Central memory CD8-positive, alpha-beta T cell (primary cell): ENCODE results near the gene APOL4.

ENCODE experiments used
- ATAC-seq: fragments of 150-1000 bp; cut with Tn5 transposase; replicated peaks from 2 replicates; pipeline ENCODE4 v1.10.0; 2022; ENCODE audit warnings: mild to moderate bottlenecking, moderate FRiP score, moderate number of reproducible peaks; ENCODE audit not compliant: poor library complexity, severe bottlenecking; ENCODE audit errors: extremely low read depth
- DNase-seq, 2 donors: peaks; one replicate each; pipeline ENCODE4 v3.0.0; 2021; ENCODE audit warnings: low spot score in 2 of 2
- H3K27ac Mint-ChIP-seq: one replicate; pipeline ENCODE4 v1.8.0; 2022; ENCODE audit warnings: low read depth, mild to moderate bottlenecking, moderate library complexity, mixed read lengths
- H3K27me3 Mint-ChIP-seq: one replicate; pipeline ENCODE4 v1.8.0; 2022; ENCODE audit warnings: mixed read lengths
- H3K36me3 Mint-ChIP-seq: one replicate; pipeline ENCODE4 v1.8.0; 2022; ENCODE audit warnings: mild to moderate bottlenecking, moderate library complexity, mixed read lengths; ENCODE audit not compliant: insufficient read depth
- H3K4me1 Mint-ChIP-seq: one replicate; pipeline ENCODE4 v1.8.0; 2022; ENCODE audit warnings: mixed read lengths
- H3K4me3 Mint-ChIP-seq: one replicate; pipeline ENCODE4 v1.8.0; 2022; ENCODE audit warnings: mild to moderate bottlenecking, moderate library complexity, mixed read lengths
- H3K9me3 Mint-ChIP-seq: one replicate; pipeline ENCODE4 v1.8.0; 2022; ENCODE audit warnings: mixed read lengths

Gene APOL4

GRCh38 chr22:36184433-36185025 lies 17.1 kb downstream of the APOL4 start:
- H3K9me3 Mint-ChIP-seq = no peaks in the 10 kb centered on the region
- no peak for ATAC-seq
- H3K4me1 Mint-ChIP-seq = peaks cover 5% of the 10 kb centered on the region
- H3K4me3 Mint-ChIP-seq = no peak overlapping the region
- no peak for DNase-seq
- H3K36me3 Mint-ChIP-seq = no peaks in the 10 kb centered on the region
- peak overlapping the region; percentile 64 for H3K27ac Mint-ChIP-seq
- peaks cover 4% of the 10 kb centered on the region for H3K27me3 Mint-ChIP-seq

GRCh38 chr22:36183446-36183845 lies 18.2 kb downstream of the APOL4 start:
- Mint-ChIP-seq H3K27ac (no peak overlapping the region), H3K4me3 (no peak overlapping the region), H3K27me3 (no peaks in the 10 kb centered on the region), H3K4me1 (peaks cover 5% of the 10 kb centered on the region), H3K36me3 (no peaks in the 10 kb centered on the region), H3K9me3 (no peaks in the 10 kb centered on the region)
- DNase-seq = no peak
- ATAC-seq = no peak

DNA sequence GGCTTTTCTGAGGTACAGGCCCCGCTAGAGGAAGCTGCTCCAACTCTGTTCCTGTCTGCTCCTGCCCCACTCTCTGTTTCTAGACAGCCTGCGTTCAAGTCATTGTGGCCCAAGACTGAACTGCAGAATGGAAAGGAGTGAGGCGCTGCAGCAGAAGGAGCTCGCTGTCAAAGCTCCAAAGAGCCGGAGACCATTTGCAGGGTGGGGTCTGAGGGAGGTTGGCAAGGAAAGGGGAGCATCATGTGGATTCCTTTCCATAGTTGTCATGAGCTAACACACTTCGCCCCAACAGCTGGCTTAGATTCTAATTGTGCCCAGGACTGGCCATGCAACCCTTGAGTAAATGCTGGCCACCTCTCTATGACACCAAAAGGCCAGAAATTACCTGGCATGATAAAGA lies 18.8 kb downstream of the APOL4 start:
- Mint-ChIP-seq H3K9me3 (no peaks in the 10 kb centered on the region), H3K27ac (no peak overlapping the region), H3K36me3 (no peaks in the 10 kb centered on the region), H3K4me3 (no peak overlapping the region), H3K4me1 (peaks cover 5% of the 10 kb centered on the region), H3K27me3 (no peaks in the 10 kb centered on the region)
- ATAC-seq = no peak
- no peak for DNase-seq

DNA sequence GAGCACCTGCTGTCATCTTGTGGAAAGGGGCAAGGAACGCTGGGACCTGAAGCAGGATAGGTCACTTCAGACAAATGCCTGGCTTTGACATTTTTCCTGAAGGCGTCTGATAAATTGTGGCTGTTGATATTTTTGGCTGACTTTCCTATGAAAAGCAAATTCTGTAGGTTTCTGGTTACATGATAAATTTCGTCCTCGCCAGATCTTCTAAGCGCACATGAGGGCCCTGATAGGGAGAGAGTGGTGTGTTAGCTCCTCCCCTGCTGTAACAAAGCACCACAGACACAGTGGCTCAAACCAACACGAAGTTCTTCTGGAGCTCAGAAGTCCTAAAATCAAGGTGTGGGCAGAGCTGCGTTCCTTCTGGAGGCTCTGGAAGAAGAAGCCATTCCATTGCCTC lies 19.6 kb downstream of the APOL4 start:
- H3K27ac Mint-ChIP-seq = no peak overlapping the region

GRCh38 chr22:36180928-36181327 lies 20.7 kb downstream of the APOL4 start:
- no peak for ATAC-seq

More for the DNA sequence above, 19.6 kb downstream of the APOL4 start:
- peaks cover 5% of the 10 kb centered on the region for H3K4me1 Mint-ChIP-seq
- ATAC-seq (no peak), DNase-seq (no peak)
- no peak overlapping the region for H3K4me3 Mint-ChIP-seq
- no peaks in the 10 kb centered on the region for H3K27me3 Mint-ChIP-seq
- H3K9me3 Mint-ChIP-seq = no peaks in the 10 kb centered on the region
- H3K36me3 Mint-ChIP-seq = no peaks in the 10 kb centered on the region

DNA sequence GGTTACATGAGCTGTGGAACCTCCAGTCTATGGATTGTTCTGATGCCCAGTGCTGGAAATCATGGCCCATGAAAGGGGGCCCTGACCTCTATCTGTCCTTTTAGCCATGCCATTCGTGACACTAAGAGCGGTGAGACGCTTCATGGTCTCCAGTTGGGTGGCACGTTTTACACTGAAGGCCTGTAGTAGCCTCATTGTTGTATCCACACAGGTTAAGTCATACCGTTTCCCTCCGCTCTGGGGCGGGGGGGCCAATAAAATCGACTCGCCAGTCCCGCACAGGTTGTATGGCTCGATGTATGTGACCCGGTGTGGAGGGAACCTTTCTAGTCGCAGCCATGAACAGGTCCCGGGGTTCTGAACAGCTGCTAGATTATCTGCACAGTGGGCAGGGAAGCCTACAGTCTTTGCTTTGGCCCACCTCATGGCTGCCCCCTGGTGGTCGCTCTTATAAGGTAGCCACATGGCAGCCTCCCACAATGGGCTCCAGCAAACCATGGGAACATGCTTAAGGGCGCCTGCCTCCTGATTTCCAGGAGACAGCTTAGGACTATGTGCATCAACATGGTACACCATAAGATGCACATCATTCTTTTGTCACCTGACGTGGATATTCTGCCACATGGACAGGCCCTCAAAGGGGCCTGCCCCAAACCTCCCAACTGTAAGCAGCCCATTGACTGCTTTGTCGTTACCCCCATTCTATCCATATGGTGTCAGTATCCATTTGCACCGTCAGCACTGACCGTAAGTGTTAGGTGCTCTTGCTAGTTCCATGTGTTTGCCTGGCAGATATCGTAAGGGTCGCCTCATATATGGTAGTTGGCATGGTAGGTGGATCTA lies 21.4 kb downstream of the APOL4 start:
- Mint-ChIP-seq H3K4me3 (no peak overlapping the region), H3K9me3 (no peaks in the 10 kb centered on the region), H3K27me3 (no peaks in the 10 kb centered on the region), H3K4me1 (peaks cover 5% of the 10 kb centered on the region), H3K36me3 (no peaks in the 10 kb centered on the region), H3K27ac (no peak overlapping the region)
- DNase-seq (peak; percentile 75 to 86), ATAC-seq (peak; percentile 96)

More at GRCh38 chr22:36180928-36181327, 20.7 kb downstream of the APOL4 start:
- DNase-seq = no peak
- Mint-ChIP-seq H3K4me3 (no peak overlapping the region), H3K36me3 (no peaks in the 10 kb centered on the region), H3K4me1 (peaks cover 5% of the 10 kb centered on the region), H3K9me3 (no peaks in the 10 kb centered on the region), H3K27me3 (no peaks in the 10 kb centered on the region), H3K27ac (no peak overlapping the region)

GRCh38 chr22:36177160-36177559 lies 24.4 kb downstream of the APOL4 start:
- no peak for ATAC-seq
- Mint-ChIP-seq H3K9me3 (no peaks in the 10 kb centered on the region), H3K4me1 (peaks cover 5% of the 10 kb centered on the region)

DNA sequence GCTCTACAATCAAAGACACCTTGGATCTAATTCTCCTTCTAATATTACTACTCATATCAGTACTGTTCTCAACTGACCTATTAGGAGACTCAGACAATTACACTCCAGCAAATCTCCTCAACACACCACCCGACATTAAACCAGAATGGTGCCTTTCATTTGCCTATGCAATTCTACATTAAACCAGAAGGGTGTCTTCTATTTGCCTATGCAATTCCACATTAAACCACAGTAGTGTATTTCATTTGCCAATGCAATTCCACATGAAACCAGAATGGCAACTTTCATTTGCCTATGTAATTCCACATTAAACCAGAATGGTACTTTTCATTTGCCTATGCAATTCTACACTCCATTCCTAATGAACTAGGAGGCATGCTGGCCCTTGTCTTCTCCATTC lies 25.7 kb downstream of the APOL4 start:
- DNase-seq (no peak), ATAC-seq (no peak)
- Mint-ChIP-seq H3K36me3 (no peaks in the 10 kb centered on the region), H3K4me1 (peaks cover 5% of the 10 kb centered on the region), H3K27ac (no peak overlapping the region), H3K4me3 (no peak overlapping the region), H3K9me3 (no peaks in the 10 kb centered on the region), H3K27me3 (no peaks in the 10 kb centered on the region)

More at GRCh38 chr22:36177160-36177559, 24.4 kb downstream of the APOL4 start:
- no peak overlapping the region for H3K27ac Mint-ChIP-seq
- no peak overlapping the region for H3K4me3 Mint-ChIP-seq
- H3K36me3 Mint-ChIP-seq = no peaks in the 10 kb centered on the region
- no peaks in the 10 kb centered on the region for H3K27me3 Mint-ChIP-seq
- no peak for DNase-seq

- no peaks in the 10 kb centered on the region for H3K27me3 Mint-ChIP-seq
- no peak overlapping the region for H3K4me3 Mint-ChIP-seq
- peaks cover 9% of the 10 kb centered on the region for H3K4me1 Mint-ChIP-seq
- H3K36me3 Mint-ChIP-seq = peaks cover 2% of the 10 kb centered on the region
- DNase-seq (no peak), ATAC-seq (no peak)
- H3K27ac Mint-ChIP-seq = no peak overlapping the region
- no peaks in the 10 kb centered on the region for H3K9me3 Mint-ChIP-seq
Measured at GRCh38 chr22:36171941-36172340, 29.7 kb downstream of the APOL4 start.

DNA sequence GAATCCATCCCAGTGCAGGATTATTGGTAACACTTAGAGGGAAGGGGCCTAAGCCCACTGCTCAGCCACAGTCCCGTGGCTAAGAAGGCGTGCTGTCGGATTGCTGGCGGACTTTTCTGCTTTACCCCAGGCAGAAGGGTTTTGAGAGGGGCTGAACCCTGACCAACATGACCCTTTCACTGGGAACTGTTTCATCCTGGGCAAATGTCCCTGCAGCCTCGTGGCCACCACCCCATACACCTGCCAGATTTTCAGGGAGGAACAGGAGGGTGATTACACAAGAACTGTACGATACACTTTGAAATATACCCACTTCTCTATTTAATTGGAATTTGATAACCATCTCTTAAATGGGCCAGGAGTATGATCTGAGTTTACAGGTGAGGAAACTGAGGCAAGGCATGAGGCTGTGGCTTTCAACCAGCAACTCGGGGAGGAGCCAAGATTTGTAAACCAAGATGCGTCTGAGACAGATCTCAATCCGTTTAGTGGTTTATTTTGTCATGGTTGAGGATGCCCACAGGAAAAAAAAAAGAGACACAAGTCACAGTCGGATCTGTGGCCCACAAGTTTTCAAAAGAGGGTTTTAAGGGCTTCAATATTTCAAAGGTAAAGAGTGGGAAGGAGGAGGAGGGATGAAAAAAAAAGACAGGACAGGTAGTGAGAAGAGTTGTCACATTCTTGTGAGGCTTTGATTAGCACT lies 34.9 kb downstream of the APOL4 start:
- no peaks in the 10 kb centered on the region for H3K27me3 Mint-ChIP-seq
- H3K9me3 Mint-ChIP-seq = no peaks in the 10 kb centered on the region
- H3K27ac Mint-ChIP-seq = peak overlapping the region; percentile 45
- peaks cover 50% of the 10 kb centered on the region for H3K4me1 Mint-ChIP-seq
- peak overlapping the region; percentile 48 for H3K4me3 Mint-ChIP-seq
- H3K36me3 Mint-ChIP-seq = peaks cover 15% of the 10 kb centered on the region
- ATAC-seq (peak; percentile 47), DNase-seq (peak in 1 of 2 donors; percentile 40)

- Mint-ChIP-seq H3K4me1 (peaks cover 56% of the 10 kb centered on the region), H3K27me3 (no peaks in the 10 kb centered on the region), H3K27ac (peak overlapping the region; percentile 45), H3K4me3 (peak overlapping the region; percentile 1), H3K9me3 (no peaks in the 10 kb centered on the region), H3K36me3 (peaks cover 16% of the 10 kb centered on the region)
- ATAC-seq = no peak
- no peak for DNase-seq
Measured at GRCh38 chr22:36166086-36166485, 35.5 kb downstream of the APOL4 start.

DNA sequence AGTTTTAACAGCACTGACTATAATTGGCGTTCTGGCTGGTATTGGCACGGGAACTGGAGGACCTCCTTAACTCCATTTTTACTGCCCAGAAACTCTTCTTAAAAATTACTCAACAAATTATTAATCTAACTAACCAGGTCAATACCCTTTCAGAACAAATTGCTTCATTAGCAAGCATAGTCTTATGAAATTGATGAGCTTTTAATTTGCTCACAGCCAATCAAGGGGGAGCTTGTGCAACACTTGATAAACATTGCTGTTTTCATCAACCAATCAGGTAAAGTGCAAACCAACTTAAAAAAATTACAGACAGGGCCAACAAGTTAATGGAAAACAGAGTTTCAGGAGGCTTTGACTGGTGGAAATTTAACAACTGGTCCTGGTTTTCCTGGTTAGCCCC lies 36.5 kb downstream of the APOL4 start:
- Mint-ChIP-seq H3K27me3 (no peaks in the 10 kb centered on the region), H3K27ac (peak overlapping the region; percentile 45), H3K9me3 (no peaks in the 10 kb centered on the region), H3K4me3 (no peak overlapping the region), H3K4me1 (peaks cover 65% of the 10 kb centered on the region), H3K36me3 (peaks cover 22% of the 10 kb centered on the region)
- ATAC-seq (no peak), DNase-seq (no peak)
